Tongue (tissue), 3 donors: ENCODE results near the gene RLN2. TPM values are rescaled to one million over a fixed set of nuclear protein-coding genes. Genes with fewer than 3 reads are reported as not detected.

Experiments
- DNase-seq: peaks from one replicate; pipeline ENCODE4 v3.0.0-alpha.2; 2015
- small RNA-seq: library from RNA; depleted of rRNA; stranded (forward); fragments of <200 nt; gene quantifications from one replicate; pipeline ENCODE3, GENCODE V24; 2014; ENCODE audit warnings: low replicate concordance
- total RNA-seq: library from RNA; depleted of rRNA; stranded (reverse); fragments of >200 nt; gene quantifications from one replicate; pipeline ENCODE4 v1.2.3, GENCODE V29; 2014

Gene RLN2
- total RNA-seq, 1 donor from 2014 or later: not detected

GRCh38 chr9:5269249-5269715 is 35.2 kb downstream of the RLN2 start:
- no peak for DNase-seq

- DNase-seq: no peak
These were observed 38.6 kb downstream of the RLN2 start for GRCh38 chr9:5265939-5266338.

DNA sequence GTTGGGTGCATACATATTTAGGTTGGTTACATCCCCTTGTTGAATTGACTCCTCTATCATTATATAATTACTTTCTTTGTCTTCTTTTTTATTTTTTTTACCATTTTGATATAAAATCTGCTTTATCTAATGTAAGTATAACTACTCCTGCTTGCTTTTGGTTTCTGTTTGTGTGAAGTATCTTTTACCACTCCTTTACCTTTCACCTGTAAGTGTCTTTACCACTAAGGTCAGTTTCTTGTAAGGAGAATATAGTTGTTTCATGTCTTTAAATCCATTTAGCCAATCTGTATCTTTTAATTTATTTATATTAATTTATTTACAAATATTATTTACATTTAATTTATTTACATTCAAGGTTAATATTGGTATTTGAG is 40.3 kb downstream of the RLN2 start:
- no peak for DNase-seq

DNA sequence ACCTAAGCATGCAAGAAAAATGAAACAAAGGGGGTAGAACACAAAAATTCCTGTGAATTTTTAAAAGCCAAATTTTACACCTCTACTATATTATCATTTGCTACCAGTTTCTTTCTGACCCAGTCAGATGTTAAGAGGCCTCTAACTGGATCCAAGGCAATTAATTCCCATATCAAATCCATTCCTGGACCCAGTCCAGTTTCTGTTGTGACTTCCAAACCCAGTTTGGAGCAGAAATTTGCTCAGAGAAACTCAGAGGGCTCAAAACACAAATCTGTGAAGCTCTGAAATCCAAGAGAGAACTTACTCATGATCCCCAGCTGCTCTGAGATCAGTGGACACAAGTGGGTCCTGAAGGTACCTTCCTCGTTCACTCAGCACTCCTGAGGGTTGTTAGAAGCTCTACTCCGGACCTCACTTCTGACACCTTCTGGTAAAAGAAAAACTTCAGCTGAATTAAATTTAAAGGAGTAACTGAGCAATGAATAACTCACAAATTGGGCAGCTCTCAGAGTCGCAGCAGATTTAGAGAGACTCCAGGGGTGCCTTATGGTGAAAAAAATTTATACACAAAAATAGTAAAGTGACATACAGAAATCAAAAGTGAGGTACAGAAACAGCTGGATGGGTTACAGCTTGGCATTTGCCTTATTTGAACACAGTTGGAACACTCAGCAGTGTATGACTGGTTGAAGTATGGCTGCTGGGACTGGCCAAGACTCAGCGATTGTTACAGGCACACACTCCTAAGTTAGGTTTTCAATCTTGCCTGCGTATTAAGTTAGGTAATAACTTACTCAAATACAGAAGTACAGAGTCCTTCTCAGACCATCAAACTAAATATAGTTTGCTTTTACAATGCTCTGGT is 40.9 kb downstream of the RLN2 start:
- DNase-seq: peak; percentile 66

Small RNAs within 50 kb of the gene (small RNA-seq; reads per million reads assigned to genes)
- not detected for gene HMGN2P31

Other genes starting within 250 kb of the RLN2 start
- not detected for gene INSL6, start 119.1 kb downstream of the RLN2 start, total RNA-seq
- not detected for gene INSL4, start 73.3 kb downstream of the RLN2 start, total RNA-seq
- gene RLN1, start 35.2 kb upstream of the RLN2 start, total RNA-seq: not detected
- gene PLGRKT, start 133.2 kb upstream of the RLN2 start, total RNA-seq: 44.1 TPM
- gene CD274, start 145.8 kb upstream of the RLN2 start, total RNA-seq: 4.1 TPM
- gene PDCD1LG2, start 205.8 kb upstream of the RLN2 start, total RNA-seq: 1.6 TPM